C4-2B (cell line): ENCODE measurements around the gene RNF32.
"Not testable (repeated sequence)": the region's sequence is repeated elsewhere in the genome, so short reads cannot be mapped to it uniquely, and the experiment has no call there.

Source experiments
- H3K27ac ChIP-seq: fragments of 450-650 bp; 2 replicates; pipeline ENCODE4 v1.5.1; 2017
- CTCF ChIP-seq: fragments of 450-650 bp; conservative IDR thresholded peaks from 2 replicates; pipeline ENCODE4 v1.5.1; 2017; ENCODE audit warnings: mild to moderate bottlenecking
- ZFX ChIP-seq: fragments of 450-650 bp; IDR thresholded peaks from 2 replicates; pipeline ENCODE4 v1.6.1; 2017

RNF32 gene

GRCh38 chr7:156616269-156617202 is 24.0 kb upstream of the RNF32 start:
- H3K27ac ChIP-seq: no peak overlapping the region
- no peak for TF ChIP-seq ZFX
- TF ChIP-seq CTCF: no peak

DNA sequence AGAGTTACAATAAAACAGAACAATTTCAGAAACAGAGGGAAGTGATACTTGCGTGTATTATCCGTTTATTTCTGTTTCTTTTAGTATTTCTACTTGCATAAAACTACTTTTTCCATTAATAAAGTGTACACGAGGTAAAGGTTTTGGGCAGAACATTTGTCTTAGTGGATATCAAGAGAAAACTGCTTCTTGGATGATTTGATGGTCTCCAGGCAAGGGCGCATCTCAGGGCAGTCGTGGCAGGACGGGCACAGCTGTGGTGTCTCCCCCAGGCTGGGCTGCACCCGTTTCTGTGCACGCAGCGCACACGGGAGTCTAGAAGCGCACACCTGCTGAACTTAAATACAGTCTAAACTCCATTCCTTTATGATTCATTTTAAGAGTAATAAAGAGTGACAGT is 23.4 kb upstream of the RNF32 start:
- no peak for TF ChIP-seq CTCF
- no peak for TF ChIP-seq ZFX
- no peak overlapping the region for H3K27ac ChIP-seq

DNA sequence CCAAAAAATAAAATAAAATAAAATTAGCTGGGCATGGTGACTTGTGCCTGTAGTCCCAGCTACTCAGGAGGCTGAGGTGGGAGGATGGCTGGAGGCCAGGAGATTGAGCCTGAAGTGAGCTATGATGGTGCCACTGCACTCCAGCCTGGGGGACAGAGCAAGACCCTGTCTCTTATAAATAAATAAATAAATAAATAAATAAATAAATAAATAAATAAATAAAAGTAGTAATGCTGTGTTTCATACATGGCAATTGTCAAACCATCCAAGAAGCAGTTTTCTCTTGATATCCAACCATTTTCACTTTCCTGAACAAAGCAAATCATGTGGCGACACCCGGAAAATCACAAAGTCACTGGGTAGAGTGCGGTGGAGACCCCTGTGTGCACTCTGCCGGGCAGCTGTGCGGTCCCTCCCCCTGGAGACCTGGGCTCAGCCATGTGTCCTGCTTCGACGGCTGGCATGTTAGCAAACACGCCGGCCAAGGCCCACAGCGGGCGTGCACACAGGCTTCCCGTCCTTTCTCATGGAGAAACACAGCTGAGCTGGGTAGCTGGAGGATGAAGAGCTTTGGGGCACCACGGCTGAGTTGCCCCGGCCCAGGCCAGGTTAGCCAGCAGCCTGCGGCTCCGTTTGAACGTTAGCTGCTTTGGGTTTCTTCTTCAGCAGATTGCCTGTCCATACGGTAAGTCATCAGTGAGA is 22.3 kb upstream of the RNF32 start:
- H3K27ac ChIP-seq: no peak overlapping the region

GRCh38 chr7:156618780-156619367 is 21.7 kb upstream of the RNF32 start:
- no peak for TF ChIP-seq CTCF
- TF ChIP-seq ZFX: no peak
- no peak overlapping the region for H3K27ac ChIP-seq

More for the DNA sequence above, 22.3 kb upstream of the RNF32 start:
- TF ChIP-seq CTCF (no peak), ZFX (no peak)

- H3K27ac ChIP-seq: not testable (repeated sequence)
These were observed 20.9 kb upstream of the RNF32 start for GRCh38 chr7:156619488-156620290.

- no peak for TF ChIP-seq ZFX
- no peak for TF ChIP-seq CTCF
- H3K27ac ChIP-seq: no peak overlapping the region
These were observed 20.3 kb upstream of the RNF32 start for GRCh38 chr7:156620291-156620675.

GRCh38 chr7:156621652-156622051 is 18.9 kb upstream of the RNF32 start:
- TF ChIP-seq CTCF (no peak), ZFX (no peak)
- no peak overlapping the region for H3K27ac ChIP-seq
